Endothelial cell of umbilical vein (primary cell): ENCODE data around the gene ATRNL1. TPM values are rescaled to one million over a fixed set of nuclear protein-coding genes. Genes with fewer than 3 reads are reported as not detected.
"Not testable (repeated sequence)": the region's sequence is repeated elsewhere in the genome, so short reads cannot be mapped to it uniquely, and the experiment has no call there.

Source experiments
- BruUV-seq: library from RNA; stranded (reverse); fragments of 400-500 nt; replicated peaks from 2 replicates; lab custom pipeline; 2021; lab: Mats Ljungman, UMichigan
- CTCF ChIA-PET: fragments of 300-600, 350-600 bp; sonication (Branson Sonifier 250); formaldehyde crosslinking; loops from one replicate; lab custom pipeline; 2021; ENCODE audit warnings: antibody characterized with exemption, inconsistent platforms; lab: Charles Lee
- POLR2A ChIA-PET: fragments of 300-600, 350-600 bp; sonication (Branson Sonifier 250); formaldehyde crosslinking; loops from one replicate; lab custom pipeline; 2021; ENCODE audit warnings: antibody characterized with exemption, inconsistent platforms; lab: Charles Lee
- DNase-seq: peaks from one replicate; pipeline ENCODE4 v3.0.0-alpha.2; 2011; ENCODE audit warnings: low read depth, low spot score
- FAIRE-seq: peaks from 2 replicates; lab custom pipeline; 2011; peaks lifted over from hg19 to GRCh38; lab: Jason Lieb, UNC
- H2AFZ ChIP-seq: 2 replicates; pipeline ENCODE4 v1.6.0; 2012; ENCODE audit warnings: low read depth, low read length, control low read depth, inconsistent platforms
- H3K27ac ChIP-seq: 2 replicates; pipeline ENCODE4 v1.5.1; 2011; ENCODE audit warnings: low read depth, mild to moderate bottlenecking, control low read depth, low read length, moderate library complexity; ENCODE audit not compliant: insufficient read depth
- H3K27me3 ChIP-seq, 2 experiments: 2 replicates each; pipeline versions ENCODE4 v1.6.0 to v1.6.1; 2011; ENCODE audit warnings: low read length in 2 of 2, mixed read lengths in 1 of 2; ENCODE audit not compliant: control insufficient read depth in 2 of 2, insufficient read depth in 2 of 2
- H3K36me3 ChIP-seq, 2 experiments: 2 replicates in 1 of 2; 3 replicates in 1 of 2; pipeline ENCODE4 v1.5.1; 2011; ENCODE audit warnings: low read length in 2 of 2, mild to moderate bottlenecking in 1 of 2, moderate library complexity in 1 of 2; ENCODE audit not compliant: control insufficient read depth in 2 of 2, insufficient read depth in 2 of 2; ENCODE audit errors: extremely low read depth in 1 of 2
- H3K4me1 ChIP-seq: 3 replicates; pipeline ENCODE4 v1.5.1; 2011; ENCODE audit warnings: mild to moderate bottlenecking, low read length; ENCODE audit not compliant: control insufficient read depth, insufficient read depth; ENCODE audit errors: extremely low read depth
- H3K4me2 ChIP-seq: 2 replicates; pipeline ENCODE4 v1.6.1; 2011; ENCODE audit warnings: low read length, control low read depth, mixed read lengths; ENCODE audit not compliant: insufficient read depth
- H3K4me3 ChIP-seq, 3 experiments: fragments of 200-600 bp in 1 of 3; sonication (generic), shearing (Covaris generic) in 1 of 3; replicated peaks in 1 of 3; 2 replicates each; pipeline ENCODE4 v1.5.1; 2011 to 2016; ENCODE audit warnings: control low read depth in 3 of 3, low read length in 3 of 3, mild to moderate bottlenecking in 2 of 3, inconsistent platforms in 1 of 3, low read depth in 1 of 3, moderate library complexity in 1 of 3; ENCODE audit not compliant: insufficient read depth in 1 of 3
- H3K79me2 ChIP-seq: 2 replicates; pipeline ENCODE4 v1.6.0; 2012; ENCODE audit warnings: low read length, inconsistent platforms; ENCODE audit not compliant: control insufficient read depth, insufficient read depth
- H3K9ac ChIP-seq: replicated peaks from 2 replicates; pipeline ENCODE3; 2011; ENCODE audit warnings: low read length, control low read depth; ENCODE audit not compliant: insufficient read depth; ENCODE audit errors: extremely low read depth
- H3K9me1 ChIP-seq: replicated peaks from 3 replicates; pipeline ENCODE4 v1.6.0; 2011; ENCODE audit warnings: mild to moderate bottlenecking, low read length; ENCODE audit not compliant: control insufficient read depth, insufficient read depth; ENCODE audit errors: extremely low read depth
- H3K9me3 ChIP-seq: replicated peaks from 2 replicates; pipeline ENCODE4 v1.5.1; 2012; ENCODE audit warnings: low read length, inconsistent platforms; ENCODE audit not compliant: control insufficient read depth, insufficient read depth
- H4K20me1 ChIP-seq: replicated peaks from 2 replicates; pipeline ENCODE3; 2011; ENCODE audit warnings: mild to moderate bottlenecking, low read length; ENCODE audit not compliant: control insufficient read depth, insufficient read depth; ENCODE audit errors: extremely low read depth
- CTCF ChIP-seq, 2 donors: IDR thresholded peaks; 1 replicate in 1 of 2; 2 replicates in 1 of 2; pipeline ENCODE4 v1.5.1; 2011; ENCODE audit warnings: low read length in 2 of 2, mild to moderate bottlenecking in 2 of 2, moderate library complexity in 2 of 2, control low read depth in 1 of 2, inconsistent platforms in 1 of 2, low read depth in 1 of 2; ENCODE audit not compliant: insufficient read depth in 1 of 2; ENCODE audit errors: extremely low read depth in 1 of 2
- EZH2 ChIP-seq: IDR thresholded peaks from 2 replicates; pipeline ENCODE4 v1.6.1; 2012; ENCODE audit warnings: borderline replicate concordance, low read depth, mild to moderate bottlenecking, moderate library complexity, low read length, inconsistent platforms; ENCODE audit not compliant: severe bottlenecking
- FOS ChIP-seq: IDR thresholded peaks from 2 replicates; pipeline ENCODE4 v1.6.1; 2011; ENCODE audit warnings: mild to moderate bottlenecking, low read length, moderate library complexity, borderline replicate concordance; ENCODE audit not compliant: insufficient read depth
- GATA2 ChIP-seq: IDR thresholded peaks from 2 replicates; pipeline ENCODE4 v1.7.0; 2011; ENCODE audit warnings: low read depth, mild to moderate bottlenecking, moderate library complexity, mixed read lengths, low read length; ENCODE audit not compliant: insufficient read length, insufficient read depth
- JUN ChIP-seq: IDR thresholded peaks from 2 replicates; pipeline ENCODE4 v1.6.1; 2011; ENCODE audit warnings: borderline replicate concordance, low read depth; ENCODE audit not compliant: insufficient read length, insufficient read depth
- MAX ChIP-seq: IDR thresholded peaks from 2 replicates; pipeline ENCODE4 v1.6.1; 2011; ENCODE audit not compliant: insufficient read depth, insufficient read length
- MYC ChIP-seq: IDR thresholded peaks from one replicate; pipeline ENCODE4 v1.6.1; 2011; ENCODE audit warnings: mild to moderate bottlenecking, low read depth, low read length
- POLR2A ChIP-seq: IDR thresholded peaks from 2 replicates; pipeline ENCODE4 v1.6.1; 2012; ENCODE audit warnings: low read depth, mild to moderate bottlenecking, control low read depth, low read length
- POLR2AphosphoS5 ChIP-seq: IDR thresholded peaks from 2 replicates; pipeline ENCODE4 v1.6.1; 2012; ENCODE audit warnings: low read depth, mild to moderate bottlenecking, control low read depth, low read length, moderate library complexity; ENCODE audit not compliant: insufficient read depth
- dilution Hi-C: fragments of 300-500 bp; cut with MboI; formaldehyde crosslinking; loops from one replicate; pipeline ENCODE4 v1.15.0; 2019; ENCODE audit warnings: low sequenced_read_pairs; ENCODE audit not compliant: extremely low pct_ligation_motif_present
- intact Hi-C: fragments of 100-400 bp; cut with micrococcal nuclease; formaldehyde crosslinking; loops from one replicate; pipeline ENCODE4 v1.10.0; 2022
- polyA plus RNA-seq, 4 experiments: library from polyadenylated mRNA; depleted of rRNA in 3 of 4; stranded (reverse) in 3 of 4; unstranded in 1 of 4; fragments of >200 nt; gene quantifications; 2 replicates each; pipeline versions ENCODE4 v1.2.1 to v1.2.3, GENCODE V29; 2011 to 2012; ENCODE audit warnings: missing spikeins in 1 of 4
- total RNA-seq: library from RNA; stranded (reverse); gene quantifications from 2 replicates; pipeline ENCODE4 v1.2.3, GENCODE V29; 2021

Gene ATRNL1
- total and polyA plus RNA-seq, 2 donors (not counting 3 experiments of a cell fraction or from before 2014, with no cell fraction given) = not detected

- CTCF ChIA-PET = no interaction called here
These were observed 206.9 kb downstream of the ATRNL1 start for GRCh38 chr10:115300080-115300479.

GRCh38 chr10:115319669-115320068 is 226.5 kb downstream of the ATRNL1 start:
- H3K9me1 ChIP-seq, H4K20me1 ChIP-seq, H3K36me3 ChIP-seq, FAIRE-seq, H2AFZ ChIP-seq, H3K4me3 ChIP-seq, DNase-seq, H3K4me1 ChIP-seq, H3K9me3 ChIP-seq, H3K27ac ChIP-seq, POLR2A ChIA-PET, intact Hi-C loops, H3K79me2 ChIP-seq, CTCF ChIA-PET, H3K9ac ChIP-seq, H3K27me3 ChIP-seq, BruUV-seq, H3K4me2 ChIP-seq, dilution Hi-C loops: not testable (repeated sequence)

More at GRCh38 chr10:115300080-115300479, 206.9 kb downstream of the ATRNL1 start:
- H3K4me2 ChIP-seq = no peak overlapping the region
- no peaks in the 10 kb centered on the region for H3K9me1 ChIP-seq
- no peak for DNase-seq
- no peaks in the 10 kb centered on the region for H4K20me1 ChIP-seq
- no peak overlapping the region for H3K27ac ChIP-seq
- no peak overlapping the region for H2AFZ ChIP-seq
- POLR2A ChIA-PET = no interaction called here
- no peak overlapping the region for H3K9ac ChIP-seq
- dilution Hi-C loops = no loop called here
- H3K27me3 ChIP-seq = no peaks in the 10 kb centered on the region
- H3K79me2 ChIP-seq = no peaks in the 10 kb centered on the region
- intact Hi-C loops = no loop called here
- no peak for FAIRE-seq
- H3K36me3 ChIP-seq = no peaks in the 10 kb centered on the region
- H3K9me3 ChIP-seq = no peaks in the 10 kb centered on the region
- H3K4me3 ChIP-seq = no peak overlapping the region
- BruUV-seq = no TSS peak
- TF ChIP-seq POLR2A (no peak), GATA2 (no peak), EZH2 (no peak), POLR2AphosphoS5 (no peak), MAX (no peak), JUN (no peak), CTCF (IDR thresholded peaks at IDR 0.05; ENCODE audit: extremely low read depth in 1 of 2, insufficient read depth in 1 of 2, low read depth in 1 of 2, low read length in 2 of 2) (no peak), MYC (no peak), FOS (no peak)
- no peaks in the 10 kb centered on the region for H3K4me1 ChIP-seq
